DOHH2 (cell line): ENCODE results near the gene ANO10.

Experiments used
- H3F3A ChIP-seq: fragments of 200-600 bp; sonication (generic), shearing (Covaris generic); 2 replicates; pipeline ENCODE4 v1.6.0; 2016; ENCODE audit warnings: antibody characterized with exemption, mild to moderate bottlenecking; ENCODE audit not compliant: control insufficient read depth, insufficient read depth
- H3K27ac ChIP-seq: fragments of 200-600 bp; sonication (generic); 2 replicates; pipeline ENCODE4 v1.5.1; 2014; ENCODE audit warnings: low read depth, mild to moderate bottlenecking, low read length, moderate library complexity
- H3K27me3 ChIP-seq: fragments of 200-600 bp; sonication (generic); 2 replicates; pipeline ENCODE4 v1.6.1; 2014; ENCODE audit warnings: mild to moderate bottlenecking, low read length, mixed read lengths; ENCODE audit not compliant: control insufficient read depth
- H3K36me3 ChIP-seq: fragments of 200-600 bp; sonication (generic); 2 replicates; pipeline ENCODE4 v1.6.1; 2014; ENCODE audit warnings: mild to moderate bottlenecking, low read length, moderate library complexity, mixed read lengths; ENCODE audit not compliant: control insufficient read depth
- H3K4me1 ChIP-seq: fragments of 200-600 bp; sonication (generic); 2 replicates; pipeline ENCODE4 v1.6.1; 2014; ENCODE audit warnings: mild to moderate bottlenecking, low read length, mixed read lengths; ENCODE audit not compliant: control insufficient read depth
- H3K4me2 ChIP-seq: fragments of 200-600 bp; sonication (generic); 2 replicates; pipeline ENCODE4 v1.6.0; 2014; ENCODE audit warnings: mild to moderate bottlenecking, low read length, moderate library complexity
- H3K4me3 ChIP-seq: fragments of 200-600 bp; sonication (generic); 2 replicates; pipeline ENCODE4 v1.5.1; 2014; ENCODE audit warnings: mild to moderate bottlenecking, low read length, mixed read lengths
- H3K79me2 ChIP-seq: fragments of 200-600 bp; sonication (generic); 2 replicates; pipeline ENCODE4 v1.6.1; 2014; ENCODE audit warnings: mild to moderate bottlenecking, low read length, mixed read lengths; ENCODE audit not compliant: control insufficient read depth
- H3K9me2 ChIP-seq: fragments of 200-600 bp; sonication (generic); replicated peaks from 2 replicates; pipeline ENCODE4 v1.6.1; 2014; ENCODE audit warnings: mild to moderate bottlenecking, low read length, mixed read lengths; ENCODE audit not compliant: control insufficient read depth
- H3K9me3 ChIP-seq: fragments of 200-600 bp; sonication (generic); 2 replicates; pipeline ENCODE4 v1.6.1; 2014; ENCODE audit warnings: antibody characterized with exemption, low read length, mixed read lengths; ENCODE audit not compliant: control insufficient read depth, insufficient read depth
- H4K20me1 ChIP-seq: fragments of 200-600 bp; sonication (generic); 2 replicates; pipeline ENCODE4 v1.6.0; 2014; ENCODE audit warnings: low read depth, mild to moderate bottlenecking, antibody characterized with exemption, low read length, moderate library complexity; ENCODE audit not compliant: control insufficient read depth, insufficient read depth
- EZH2phosphoT487 ChIP-seq: fragments of 200-600 bp; sonication (generic); IDR thresholded peaks from 2 replicates; pipeline ENCODE4 v1.6.1; 2017; ENCODE audit warnings: borderline replicate concordance, mild to moderate bottlenecking, antibody characterized with exemption, low read length, moderate library complexity, mixed read lengths
- TF ChIP-seq, protein P1 (sequence below): fragments of 200-600 bp; sonication (generic); IDR thresholded peaks from one replicate; pipeline ENCODE4 v1.5.1; 2014; ENCODE audit warnings: antibody characterized with exemption, mild to moderate bottlenecking, low read depth, low read length; ENCODE audit not compliant: poor library complexity, severe bottlenecking

ANO10 gene

DNA sequence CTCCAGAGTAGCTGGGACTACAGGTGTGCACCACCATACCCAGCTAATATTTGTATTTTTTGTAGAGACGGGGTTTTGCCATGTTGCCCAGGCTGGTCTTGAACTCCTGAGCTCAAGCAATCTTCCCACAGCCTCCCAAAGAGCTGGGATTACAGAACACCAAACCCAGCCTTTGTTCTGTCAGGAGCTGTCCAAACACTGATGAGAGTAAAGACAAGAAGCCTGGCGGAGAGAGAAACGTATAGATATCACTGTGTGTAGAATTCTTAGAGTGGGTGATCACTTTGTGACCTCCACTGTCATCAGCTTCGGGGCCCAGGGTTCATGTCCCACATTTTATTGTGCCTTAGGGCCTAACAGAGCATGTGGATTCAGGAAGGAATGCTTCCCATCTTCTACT is 176.0 kb downstream of the ANO10 start:
- H3K4me1 ChIP-seq, result no peaks in the 10 kb centered on the region
- no peaks in the 10 kb centered on the region for H3K79me2 ChIP-seq
- no peak overlapping the region for H3K27ac ChIP-seq
- no peaks in the 10 kb centered on the region for H3K36me3 ChIP-seq
- H3K4me3 ChIP-seq, result no peak overlapping the region
- H3F3A ChIP-seq, result no peaks in the 10 kb centered on the region
- H3K27me3 ChIP-seq, result no peaks in the 10 kb centered on the region
- no peaks in the 10 kb centered on the region for H4K20me1 ChIP-seq
- H3K9me2 ChIP-seq, result no peaks in the 10 kb centered on the region
- no peak overlapping the region for H3K4me2 ChIP-seq
- TF ChIP-seq EZH2phosphoT487, result no peak
- TF ChIP-seq, protein P1, sequence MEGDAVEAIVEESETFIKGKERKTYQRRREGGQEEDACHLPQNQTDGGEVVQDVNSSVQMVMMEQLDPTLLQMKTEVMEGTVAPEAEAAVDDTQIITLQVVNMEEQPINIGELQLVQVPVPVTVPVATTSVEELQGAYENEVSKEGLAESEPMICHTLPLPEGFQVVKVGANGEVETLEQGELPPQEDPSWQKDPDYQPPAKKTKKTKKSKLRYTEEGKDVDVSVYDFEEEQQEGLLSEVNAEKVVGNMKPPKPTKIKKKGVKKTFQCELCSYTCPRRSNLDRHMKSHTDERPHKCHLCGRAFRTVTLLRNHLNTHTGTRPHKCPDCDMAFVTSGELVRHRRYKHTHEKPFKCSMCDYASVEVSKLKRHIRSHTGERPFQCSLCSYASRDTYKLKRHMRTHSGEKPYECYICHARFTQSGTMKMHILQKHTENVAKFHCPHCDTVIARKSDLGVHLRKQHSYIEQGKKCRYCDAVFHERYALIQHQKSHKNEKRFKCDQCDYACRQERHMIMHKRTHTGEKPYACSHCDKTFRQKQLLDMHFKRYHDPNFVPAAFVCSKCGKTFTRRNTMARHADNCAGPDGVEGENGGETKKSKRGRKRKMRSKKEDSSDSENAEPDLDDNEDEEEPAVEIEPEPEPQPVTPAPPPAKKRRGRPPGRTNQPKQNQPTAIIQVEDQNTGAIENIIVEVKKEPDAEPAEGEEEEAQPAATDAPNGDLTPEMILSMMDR, result no peak
- H3K9me3 ChIP-seq, result no peaks in the 10 kb centered on the region

DNA sequence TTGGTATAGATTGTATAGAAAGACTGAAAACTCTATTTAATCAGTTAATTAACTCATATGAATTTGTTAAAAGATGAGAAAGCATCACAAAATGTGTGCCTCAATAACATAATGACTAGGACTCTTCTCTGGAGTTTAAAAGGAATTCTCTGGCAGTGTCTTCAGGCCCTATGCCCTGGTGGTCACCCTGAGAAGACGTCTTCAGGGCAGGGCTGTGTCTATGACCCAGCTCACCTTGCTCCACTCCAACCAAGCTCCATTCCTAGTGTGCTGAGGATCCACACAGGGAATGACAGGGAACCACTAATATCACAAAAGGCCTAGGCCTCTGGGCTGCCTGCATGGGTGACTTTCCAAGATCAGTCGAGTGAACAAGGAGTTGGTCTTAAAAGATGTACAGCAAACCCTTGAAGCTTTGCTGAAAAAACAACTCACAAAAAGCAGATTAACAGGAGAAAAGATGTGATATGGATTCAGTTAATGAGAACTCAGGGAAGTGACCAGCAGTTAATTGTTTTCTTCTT is 178.9 kb downstream of the ANO10 start:
- H3K36me3 ChIP-seq, result no peaks in the 10 kb centered on the region
- H3K4me2 ChIP-seq, result no peak overlapping the region
- no peaks in the 10 kb centered on the region for H3K4me1 ChIP-seq
- H3K4me3 ChIP-seq, result no peak overlapping the region
- H3K79me2 ChIP-seq, result no peaks in the 10 kb centered on the region
- no peaks in the 10 kb centered on the region for H3K9me3 ChIP-seq
- H3K9me2 ChIP-seq, result no peaks in the 10 kb centered on the region
- H3F3A ChIP-seq, result no peaks in the 10 kb centered on the region
- no peak overlapping the region for H3K27ac ChIP-seq
- no peaks in the 10 kb centered on the region for H3K27me3 ChIP-seq
- no peaks in the 10 kb centered on the region for H4K20me1 ChIP-seq
- no peak for TF ChIP-seq EZH2phosphoT487
- TF ChIP-seq, protein P1, result no peak

DNA sequence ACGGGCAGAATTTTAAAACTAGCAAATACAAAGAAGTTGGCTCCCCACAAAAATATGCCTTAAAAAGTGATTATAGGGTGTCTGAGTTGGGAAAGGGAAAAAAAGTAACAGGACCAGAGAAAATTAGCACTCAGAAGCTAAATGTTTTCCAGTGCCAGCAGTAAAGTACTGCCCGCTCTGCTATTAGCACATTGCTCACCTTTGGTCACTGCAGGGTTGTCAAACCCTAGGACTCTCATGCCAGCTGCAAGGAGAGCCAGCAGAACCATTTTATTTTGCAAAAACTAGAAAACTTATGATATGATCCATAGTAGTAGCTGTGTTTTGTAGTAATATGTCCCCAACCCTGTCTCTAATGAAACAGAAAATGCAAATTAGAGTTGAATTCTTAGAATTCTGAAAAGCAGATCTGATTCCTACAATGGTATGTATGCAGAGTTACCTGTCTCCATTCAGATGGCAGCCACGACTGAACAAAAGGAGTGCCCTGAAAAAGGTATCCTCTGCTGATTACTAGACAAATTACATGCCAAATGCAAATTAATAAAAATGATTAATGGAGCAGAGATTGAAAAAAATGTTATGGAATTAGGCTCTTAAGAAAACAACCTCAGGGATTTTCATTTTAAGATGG is 185.2 kb downstream of the ANO10 start:
- no peaks in the 10 kb centered on the region for H3F3A ChIP-seq
- H3K36me3 ChIP-seq, result no peaks in the 10 kb centered on the region
- no peaks in the 10 kb centered on the region for H3K4me1 ChIP-seq
- no peaks in the 10 kb centered on the region for H3K27me3 ChIP-seq
- no peaks in the 10 kb centered on the region for H3K79me2 ChIP-seq
- no peak overlapping the region for H3K4me3 ChIP-seq
- no peak overlapping the region for H3K27ac ChIP-seq
- TF ChIP-seq, protein P1, result no peak
- no peak for TF ChIP-seq EZH2phosphoT487
- no peaks in the 10 kb centered on the region for H4K20me1 ChIP-seq
- no peaks in the 10 kb centered on the region for H3K9me2 ChIP-seq
- no peak overlapping the region for H3K4me2 ChIP-seq
- no peaks in the 10 kb centered on the region for H3K9me3 ChIP-seq
